SIG-M5 treated with dmso at 0.1 percent for 504 hours (cell line): Measurements from ENCODE around the gene ERMN.
"Not testable (repeated sequence)": the region's sequence is repeated elsewhere in the genome, so short reads cannot be mapped to it uniquely, and the experiment has no call there.

Source experiments
- DNase-seq: peaks from one replicate; lab custom pipeline; 2025; ENCODE audit not compliant: unreplicated experiment; lab: John Stamatoyannopoulos, UW

ERMN gene, protein sequence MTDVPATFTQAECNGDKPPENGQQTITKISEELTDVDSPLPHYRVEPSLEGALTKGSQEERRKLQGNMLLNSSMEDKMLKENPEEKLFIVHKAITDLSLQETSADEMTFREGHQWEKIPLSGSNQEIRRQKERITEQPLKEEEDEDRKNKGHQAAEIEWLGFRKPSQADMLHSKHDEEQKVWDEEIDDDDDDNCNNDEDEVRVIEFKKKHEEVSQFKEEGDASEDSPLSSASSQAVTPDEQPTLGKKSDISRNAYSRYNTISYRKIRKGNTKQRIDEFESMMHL

DNA sequence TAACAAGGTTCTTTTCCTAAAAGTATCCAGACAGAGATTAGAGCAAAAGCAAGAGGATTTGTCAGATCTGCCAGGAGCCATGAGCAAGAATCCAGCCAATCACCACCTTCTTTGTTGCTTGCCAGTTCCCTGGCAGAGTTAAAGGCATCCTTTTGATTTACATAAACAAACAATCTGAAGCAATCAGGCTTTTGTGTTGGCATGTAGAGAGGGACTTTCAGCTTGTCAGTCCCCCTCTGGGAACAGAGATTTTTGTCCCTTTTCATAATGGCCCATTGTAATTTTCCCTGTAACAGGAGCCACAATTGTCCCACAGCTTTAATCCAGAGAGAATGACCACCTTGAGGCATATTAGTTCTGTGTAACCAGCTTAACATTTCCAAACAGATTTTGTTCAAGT lies at the start of gene ERMN:
Gene ERMN (minus strand): TSS at position 39 of the 400 bp plus-strand sequence. CDS start 182 bp downstream, outside the sequence.
- DNase-seq: no peak

DNA sequence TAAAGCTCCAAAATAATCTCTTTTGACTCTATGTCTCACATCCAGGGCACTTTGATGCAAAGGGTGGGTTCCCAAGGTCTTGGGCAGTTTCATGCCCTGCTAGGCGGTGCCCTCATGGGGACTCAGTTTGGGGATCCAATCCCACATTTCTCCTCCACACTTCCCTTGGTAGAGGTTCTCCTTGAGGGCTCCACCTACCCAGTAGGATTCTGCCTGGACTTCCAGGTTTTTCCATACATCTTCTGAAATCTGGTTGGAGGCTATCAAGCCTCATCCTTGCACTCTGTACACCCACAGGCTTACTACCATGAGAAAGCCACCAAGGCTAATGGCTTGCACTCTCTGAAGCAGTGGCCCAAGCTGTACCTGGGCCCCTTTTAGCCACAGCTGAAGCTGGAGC lies 49.8 kb upstream of the ERMN start:
- DNase-seq: no peak

DNA sequence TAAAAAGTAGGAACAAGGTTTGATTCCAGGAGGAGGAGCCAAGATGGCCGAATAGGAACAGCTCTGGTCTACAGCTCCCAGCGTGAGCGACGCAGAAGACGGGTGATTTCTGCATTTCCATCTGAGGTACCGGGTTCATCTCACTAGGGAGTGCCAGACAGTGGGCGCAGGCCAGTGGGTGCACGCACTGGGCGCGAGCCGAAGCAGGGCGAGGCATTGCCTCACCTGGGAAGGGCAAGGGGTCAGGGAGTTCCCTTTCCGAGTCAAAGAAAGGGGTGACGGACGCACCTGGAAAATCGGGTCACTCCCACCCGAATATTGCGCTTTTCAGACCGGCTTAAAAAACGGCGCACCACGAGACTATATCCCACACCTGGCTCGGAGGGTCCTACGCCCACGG lies 42.9 kb upstream of the ERMN start:
- DNase-seq: not testable (repeated sequence)

DNA sequence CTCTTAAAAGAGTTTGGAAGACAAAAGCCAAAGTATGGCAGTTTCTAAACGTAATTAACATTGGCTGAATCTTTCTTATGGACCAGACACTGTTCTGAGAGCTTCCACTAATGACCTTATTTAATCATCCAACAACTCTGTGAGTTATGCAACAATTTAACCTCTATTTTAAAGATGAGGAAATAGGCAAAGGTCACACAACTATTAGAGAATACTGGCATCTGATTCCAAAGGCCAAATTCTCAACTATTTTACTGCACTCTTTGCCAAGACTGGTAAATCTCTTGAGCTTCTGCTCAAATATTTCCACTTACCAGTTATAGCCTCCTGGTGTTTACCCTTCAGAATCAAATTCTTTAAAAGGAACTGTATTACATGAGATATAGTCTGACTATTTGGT lies 42.1 kb upstream of the ERMN start:
- no peak for DNase-seq

DNA sequence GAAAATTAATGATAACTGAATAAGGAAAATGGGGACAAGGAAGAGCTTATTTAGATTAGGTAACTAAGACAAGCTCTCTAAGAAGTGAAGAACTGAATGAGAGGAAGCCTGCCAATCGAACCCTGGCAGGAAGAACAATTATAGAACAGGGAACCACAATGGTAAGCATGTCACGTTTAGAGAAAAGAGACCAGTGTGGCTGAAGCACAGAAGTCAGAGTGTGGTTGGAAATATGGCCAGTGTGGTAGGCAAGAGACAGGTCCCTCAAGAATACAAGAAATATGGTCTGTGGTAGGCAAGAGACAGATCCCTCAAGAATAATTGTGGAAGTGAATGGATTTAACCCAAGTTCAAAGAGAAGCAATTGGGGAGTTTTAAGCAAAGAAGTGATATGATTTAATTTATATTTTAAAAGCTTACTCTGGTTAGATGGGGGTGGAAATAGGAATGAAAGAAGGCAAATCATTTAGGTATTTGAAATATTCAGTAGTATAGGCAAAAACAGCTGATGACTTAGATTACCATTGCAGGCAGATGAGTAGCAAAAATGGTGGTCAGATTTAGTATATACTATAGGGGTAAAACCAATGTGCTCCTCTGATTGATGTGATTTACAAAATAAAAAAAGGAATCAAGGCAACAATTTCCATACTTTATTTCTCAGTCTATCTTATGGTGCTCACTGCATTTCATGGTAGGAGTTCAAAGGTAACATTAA lies 38.8 kb upstream of the ERMN start:
- no peak for DNase-seq

DNA sequence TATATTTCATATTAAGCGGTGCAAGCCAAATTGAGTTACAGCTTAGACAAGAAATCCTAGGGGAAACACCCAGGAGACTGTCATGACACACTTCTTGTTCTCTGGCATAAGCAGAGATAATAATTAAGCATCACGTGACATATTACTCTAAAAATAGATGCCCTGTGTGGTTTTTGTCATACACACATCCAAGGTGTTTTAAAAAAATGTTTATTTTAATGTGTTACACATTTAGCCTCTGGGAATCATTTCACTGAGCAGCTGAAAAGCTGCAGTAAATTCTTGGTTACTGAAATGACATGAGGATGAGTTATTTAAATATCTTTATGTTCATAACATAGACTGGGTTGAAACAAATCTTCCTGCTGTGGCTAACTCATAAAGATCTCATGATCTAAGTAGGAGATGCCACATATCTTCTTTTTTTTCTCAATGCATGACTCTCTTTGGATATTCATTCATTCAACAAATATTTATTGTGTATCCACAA lies 38.0 kb upstream of the ERMN start:
- no peak for DNase-seq

DNA sequence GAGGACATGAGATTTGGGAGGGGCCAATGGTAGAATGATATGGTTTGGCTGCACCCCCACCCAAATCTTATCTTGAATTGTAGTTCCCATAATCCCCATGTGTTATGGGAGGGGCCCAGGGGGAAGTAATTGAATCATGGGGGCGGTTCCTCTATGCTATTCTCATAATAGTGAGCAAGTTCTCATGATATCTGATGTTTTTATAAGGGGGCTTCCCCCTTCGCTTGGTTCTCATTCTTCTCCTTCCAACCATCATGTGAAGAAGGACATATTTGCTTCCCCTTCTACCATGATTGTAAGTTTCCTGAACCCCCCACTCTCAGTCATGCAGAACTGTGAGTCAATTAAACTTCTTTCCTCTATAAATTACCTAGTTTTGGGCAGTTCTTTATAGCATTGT lies 37.0 kb upstream of the ERMN start:
- DNase-seq: no peak

DNA sequence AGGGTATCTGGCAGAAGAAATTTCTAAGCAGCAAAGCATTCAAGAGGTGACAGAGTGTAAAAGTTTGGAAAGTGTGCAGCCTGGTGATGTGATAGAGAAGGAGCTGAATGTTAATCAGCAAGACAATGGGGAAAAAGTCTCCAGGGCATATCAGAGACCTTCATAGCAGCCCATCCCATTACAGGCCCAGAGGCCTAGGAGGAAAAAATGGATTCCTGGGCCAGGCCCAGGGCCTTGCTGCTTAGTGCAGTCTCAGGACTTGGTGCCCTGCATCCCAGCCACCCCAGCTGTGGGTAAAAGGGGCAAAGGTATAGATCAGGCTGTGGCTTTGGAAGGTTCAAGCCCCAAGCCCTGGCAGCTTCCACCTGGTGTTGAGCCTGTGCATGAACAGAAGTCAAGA lies 35.9 kb upstream of the ERMN start:
- no peak for DNase-seq

DNA sequence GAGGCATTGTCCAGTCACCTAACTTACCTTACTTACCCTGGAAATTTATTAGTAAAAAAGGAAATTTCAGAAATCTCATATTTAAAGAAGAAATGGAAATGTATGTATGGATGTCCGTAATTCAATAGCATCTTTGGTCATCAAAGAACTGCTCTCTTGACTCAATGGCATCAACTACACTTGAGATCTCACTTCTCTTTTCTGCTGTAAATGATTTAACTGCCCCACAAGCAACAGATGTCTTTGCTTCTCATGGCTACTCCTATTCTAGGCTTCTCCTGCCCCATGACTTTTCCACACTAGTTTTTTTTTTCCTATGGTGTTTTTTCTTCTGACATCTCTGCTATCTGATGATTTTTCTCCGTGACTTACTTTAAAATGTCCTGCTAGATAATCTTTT lies 34.0 kb upstream of the ERMN start:
- no peak for DNase-seq

DNA sequence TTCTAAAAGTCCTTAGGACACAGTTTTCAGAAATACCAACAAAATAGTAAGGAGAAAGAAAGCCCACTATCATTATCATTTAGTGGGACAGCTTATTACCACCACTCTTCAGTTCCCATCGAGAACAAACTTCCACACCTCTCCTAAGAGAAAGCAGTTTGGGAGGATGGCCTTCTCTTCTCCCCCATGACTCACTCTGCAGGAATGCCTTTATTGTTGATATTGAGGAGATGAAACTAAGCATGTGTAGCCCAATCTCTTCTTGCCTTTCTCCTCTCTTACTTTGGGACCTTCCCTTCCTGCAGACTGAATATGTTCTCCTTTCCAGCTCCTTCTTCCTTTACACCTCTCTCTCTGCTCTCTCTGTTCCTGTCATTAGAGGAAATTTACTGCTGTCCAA lies 30.0 kb upstream of the ERMN start:
- DNase-seq: no peak

DNA sequence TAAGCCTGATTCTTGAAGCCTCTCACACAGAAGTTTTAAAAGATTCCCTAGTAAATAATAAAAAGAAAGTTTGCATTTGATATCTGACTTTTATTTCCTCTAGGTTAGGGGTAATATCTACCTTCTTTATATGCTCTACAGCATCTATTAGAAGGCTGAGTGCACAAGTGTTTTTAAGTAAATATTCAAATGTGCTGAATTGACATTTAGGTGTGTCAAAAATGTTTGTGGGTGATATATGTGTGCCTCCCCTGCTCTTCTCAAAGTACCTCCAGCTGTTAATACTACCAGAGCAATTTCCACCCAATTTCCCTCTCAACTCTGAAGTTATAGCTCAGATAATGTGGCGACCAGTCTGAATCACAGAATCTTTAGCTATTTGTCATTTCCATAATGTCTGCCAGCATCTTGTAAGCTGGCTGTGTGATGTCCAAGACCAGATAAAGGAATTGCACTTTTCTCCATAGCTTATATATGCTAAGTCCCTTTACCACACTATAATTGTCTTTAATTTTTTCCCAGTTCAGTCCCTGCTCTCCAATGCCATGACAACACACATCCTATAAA lies 24.4 kb upstream of the ERMN start:
- DNase-seq: no peak

DNA sequence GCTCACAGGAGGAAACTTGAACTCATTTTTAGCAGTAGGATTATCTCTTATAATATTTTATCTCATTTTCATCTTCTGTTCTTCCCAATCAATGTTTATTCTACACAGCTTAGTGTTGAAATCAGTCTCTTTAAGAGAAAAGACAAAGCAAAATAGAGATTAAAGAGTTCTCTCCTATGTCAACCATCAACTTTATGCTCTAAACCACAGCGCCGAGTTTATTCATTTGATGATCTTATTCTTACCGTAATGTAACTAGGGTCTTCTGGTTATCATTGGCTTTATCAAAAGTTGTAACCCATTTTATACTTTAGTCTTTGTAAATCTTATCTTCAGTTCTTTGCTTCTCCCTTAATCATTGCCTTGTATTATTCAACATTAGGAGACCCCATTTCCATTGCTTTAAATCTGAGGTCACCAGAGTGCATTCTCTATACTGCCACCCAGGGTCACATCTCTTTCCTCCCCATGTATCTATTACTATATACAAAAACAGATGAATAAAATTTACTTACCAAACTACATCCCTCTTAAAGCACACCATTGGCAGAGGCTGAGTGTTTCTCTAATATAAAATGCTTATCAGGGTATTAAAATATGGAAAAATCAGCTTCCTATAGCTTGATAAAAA lies 22.8 kb upstream of the ERMN start:
- no peak for DNase-seq

DNA sequence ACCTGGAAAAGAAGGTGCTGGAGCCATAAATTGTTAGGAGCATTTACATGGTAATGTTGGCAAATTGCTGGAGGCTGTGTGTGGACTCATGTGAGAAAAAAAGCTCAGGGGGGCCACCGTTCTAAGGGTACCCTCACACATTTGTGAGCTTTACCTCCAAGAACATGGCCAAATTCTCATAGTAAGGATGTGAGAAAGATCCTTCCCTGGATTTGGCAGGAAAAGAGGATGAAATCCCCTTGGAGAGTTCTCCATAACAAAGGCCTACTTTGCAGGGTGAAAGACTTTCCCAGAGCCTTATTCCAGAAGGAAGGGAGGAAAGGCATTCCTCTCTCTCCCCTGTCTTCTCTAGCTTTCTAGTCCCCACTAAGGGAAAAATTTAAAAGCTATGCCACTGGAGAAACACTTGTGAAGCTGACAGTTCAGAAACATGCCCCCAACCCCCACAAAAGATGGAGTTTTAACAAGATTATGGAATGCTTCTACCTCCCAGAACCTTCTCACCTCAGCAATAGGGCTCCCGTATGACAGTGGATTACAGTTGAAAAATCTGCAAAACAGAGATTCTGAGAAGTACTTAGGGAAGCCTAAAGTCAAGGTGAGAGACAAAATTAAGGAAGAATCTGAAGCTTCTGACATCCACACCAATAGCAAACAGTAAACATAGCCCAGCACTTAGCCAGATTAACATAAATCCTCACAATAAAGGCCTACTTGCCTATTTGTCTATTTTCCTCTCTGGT lies 20.2 kb upstream of the ERMN start:
- DNase-seq: no peak

DNA sequence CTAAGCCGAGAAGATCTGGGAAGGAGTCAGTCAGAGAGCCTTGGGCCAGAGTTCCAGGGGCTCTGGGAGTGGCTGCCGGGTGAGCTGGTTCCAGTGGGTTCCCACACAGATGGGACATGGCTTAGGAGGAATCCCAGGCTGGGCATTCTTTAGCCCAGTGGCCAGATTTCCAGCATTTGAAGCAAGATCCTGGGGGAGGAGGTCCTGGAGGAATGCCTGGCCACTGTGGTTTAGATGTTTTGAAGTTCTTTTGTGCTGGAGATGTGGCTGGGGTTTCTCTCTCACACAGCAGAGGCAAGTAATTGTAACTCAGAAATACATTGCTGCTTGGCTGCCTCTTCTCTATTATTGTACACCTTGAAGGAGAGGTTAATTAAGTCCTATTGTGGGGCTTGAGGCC lies 15.8 kb upstream of the ERMN start:
- DNase-seq: not testable (repeated sequence)

DNA sequence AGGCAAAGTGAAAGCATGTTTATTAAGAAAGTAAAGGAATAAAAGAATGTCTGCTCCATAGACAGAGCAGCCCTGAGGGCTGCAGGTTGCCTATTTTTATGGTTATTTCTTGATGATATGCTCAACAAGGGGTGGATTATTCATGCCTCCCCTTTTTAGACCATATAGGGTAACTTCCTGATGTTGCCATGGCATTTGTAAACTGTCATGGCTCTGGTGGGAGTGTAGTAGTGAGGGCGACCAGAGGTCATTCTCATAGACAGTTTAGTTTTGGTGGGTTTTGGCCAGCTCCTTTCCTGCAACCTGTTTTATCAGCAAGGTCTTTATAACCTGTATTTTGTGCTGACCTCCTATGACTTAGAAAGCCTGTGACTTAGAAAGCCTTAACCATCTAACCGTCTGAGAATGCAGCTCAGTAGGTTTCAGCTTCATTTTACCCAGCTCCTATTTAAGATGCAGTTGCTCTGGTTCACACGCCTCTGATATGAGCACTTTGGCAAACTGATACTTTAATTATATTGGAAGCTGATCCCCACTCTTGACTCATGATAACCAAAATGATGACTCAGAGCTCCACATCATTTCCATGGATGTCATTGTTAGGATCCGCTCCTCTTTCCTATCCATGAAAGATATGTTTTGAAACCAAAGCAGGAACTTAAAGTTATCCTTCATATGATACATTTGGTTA lies 14.5 kb upstream of the ERMN start:
- DNase-seq: no peak

DNA sequence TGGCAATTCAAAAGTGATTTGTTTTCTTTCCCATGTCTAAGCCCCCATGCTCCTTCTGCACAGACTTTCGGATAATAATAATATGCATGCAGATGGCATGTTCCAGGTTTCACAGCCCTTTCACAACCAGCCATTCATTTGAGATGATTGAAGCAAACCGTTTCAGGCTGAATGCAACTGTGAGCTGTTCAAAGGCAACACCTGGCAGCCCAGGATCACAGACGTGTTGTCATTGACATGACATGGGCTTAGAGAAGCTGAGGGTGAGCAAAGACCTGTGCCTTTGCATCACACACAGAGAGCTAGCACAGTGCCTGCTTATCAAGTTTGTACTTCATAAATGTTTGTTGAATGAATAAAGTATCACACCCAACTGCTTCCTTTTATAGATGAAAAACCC lies 12.4 kb upstream of the ERMN start:
- DNase-seq: no peak

DNA sequence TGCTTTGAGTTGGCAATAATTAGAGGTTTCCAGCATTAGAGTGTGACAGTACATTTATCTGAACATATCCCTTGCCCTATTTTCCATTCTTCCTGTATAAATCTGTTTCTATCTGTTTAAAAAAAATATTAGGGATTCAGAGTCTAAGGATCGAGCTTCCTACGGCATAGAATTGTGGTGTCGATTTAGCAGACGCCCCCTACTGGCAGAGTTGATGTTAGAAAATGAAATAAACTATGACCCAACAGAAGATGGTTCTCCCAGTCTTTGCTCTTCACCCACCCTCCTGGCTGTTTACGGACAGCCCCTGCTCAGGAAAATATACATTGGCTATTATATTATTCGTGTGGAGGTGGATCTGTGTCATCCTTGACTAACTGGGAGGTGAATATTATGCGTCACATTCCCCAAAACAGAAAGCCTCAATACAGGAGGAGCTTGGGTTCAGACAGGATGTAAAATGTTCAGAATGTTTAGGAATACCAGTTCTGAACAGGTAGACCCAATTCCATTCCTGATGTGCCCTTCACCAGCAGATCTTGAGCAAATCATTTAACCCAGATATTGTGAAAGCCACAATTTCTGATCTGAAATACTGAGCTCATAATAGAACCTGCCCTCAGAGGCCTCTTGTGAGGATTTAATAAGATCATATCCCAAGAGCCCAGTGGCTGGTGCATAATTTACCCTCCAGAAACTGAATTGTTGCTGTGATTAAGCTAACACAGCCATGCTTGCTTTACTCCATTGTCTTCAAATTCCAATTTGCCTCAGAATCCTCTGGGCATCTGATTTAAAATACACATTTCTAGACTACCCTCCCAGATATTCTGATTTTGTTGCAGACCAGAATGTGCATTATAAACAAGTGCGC lies 10.8 kb upstream of the ERMN start:
- peak; percentile 55 for DNase-seq

DNA sequence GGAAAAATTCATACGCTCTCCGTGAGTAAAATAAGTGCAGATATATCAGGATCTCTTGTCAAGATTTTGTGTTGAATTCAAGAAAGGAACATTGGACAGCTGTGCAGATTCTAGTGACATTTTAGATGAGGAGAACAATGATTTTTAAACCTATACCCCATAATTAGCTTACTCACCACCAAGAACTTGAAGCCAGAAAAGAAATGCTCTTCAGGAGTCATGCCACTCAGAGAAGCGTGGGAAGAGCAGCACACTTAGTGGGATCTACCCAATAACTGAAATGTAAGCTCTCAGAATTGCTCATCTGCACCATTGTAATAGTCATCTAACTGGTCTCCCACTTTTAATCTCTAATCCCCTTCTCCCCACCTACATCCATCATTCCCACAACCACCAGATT lies 9.2 kb upstream of the ERMN start:
- no peak for DNase-seq

DNA sequence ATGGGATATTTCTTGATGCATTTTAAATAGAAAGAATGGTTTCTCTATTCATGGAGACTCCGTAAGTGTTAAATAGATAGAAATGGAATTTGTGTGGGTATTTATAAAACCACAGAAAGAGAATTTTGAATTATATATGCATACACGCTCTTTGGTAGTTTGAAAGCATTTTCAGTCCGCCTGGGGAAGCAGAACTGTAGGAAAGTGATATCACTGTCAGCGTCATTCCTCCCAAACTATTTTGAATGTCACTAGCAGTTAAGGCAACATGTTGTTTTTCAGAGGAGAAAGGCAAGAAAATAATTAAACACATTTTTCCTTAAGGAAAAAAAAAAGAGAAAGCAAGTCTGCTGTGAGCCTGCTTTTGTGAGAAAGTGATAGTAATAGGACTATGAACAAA lies 8.7 kb upstream of the ERMN start:
- DNase-seq: no peak
